Measurements from ENCODE around the gene ATXN1.

DNA sequence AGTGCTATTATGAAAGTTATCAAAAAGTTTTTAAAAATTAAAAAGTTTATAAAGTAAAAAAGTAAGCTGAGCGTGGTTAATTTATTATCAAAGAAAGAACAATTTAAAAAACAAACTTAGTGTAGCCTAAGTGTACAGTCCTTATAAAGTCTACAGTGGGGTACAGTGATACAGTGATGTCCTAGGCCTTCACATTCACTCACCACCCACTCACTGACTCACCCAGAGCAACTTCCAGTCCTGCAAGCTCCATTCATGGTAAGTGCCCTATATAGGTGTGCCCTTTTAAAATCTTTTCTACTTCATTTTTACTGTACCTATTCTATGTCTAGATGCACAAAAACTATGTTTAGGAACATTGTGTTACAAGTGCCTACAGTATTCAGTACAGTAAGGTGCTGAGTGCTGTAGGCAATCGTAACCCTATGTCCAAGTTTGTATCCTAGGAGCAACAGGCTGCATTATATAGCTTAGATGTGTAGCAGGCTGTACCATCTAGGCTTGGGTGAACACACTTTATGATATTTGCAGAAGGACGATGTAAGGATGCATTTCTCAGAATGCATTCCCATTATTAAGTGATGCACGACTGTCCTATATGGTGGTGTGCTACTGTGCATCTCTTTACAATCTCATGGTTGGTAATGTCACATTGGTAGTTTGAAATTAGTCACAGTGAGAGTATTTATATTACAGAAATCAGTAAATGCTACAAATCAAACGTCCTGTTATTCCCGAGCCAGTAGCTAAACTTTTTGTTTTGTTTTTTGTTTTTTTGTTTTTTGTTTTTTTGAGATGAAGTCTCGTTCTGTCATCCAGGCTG, 364.6 kb downstream of the ATXN1 start:
- TF ChIP-seq, protein P1, sequence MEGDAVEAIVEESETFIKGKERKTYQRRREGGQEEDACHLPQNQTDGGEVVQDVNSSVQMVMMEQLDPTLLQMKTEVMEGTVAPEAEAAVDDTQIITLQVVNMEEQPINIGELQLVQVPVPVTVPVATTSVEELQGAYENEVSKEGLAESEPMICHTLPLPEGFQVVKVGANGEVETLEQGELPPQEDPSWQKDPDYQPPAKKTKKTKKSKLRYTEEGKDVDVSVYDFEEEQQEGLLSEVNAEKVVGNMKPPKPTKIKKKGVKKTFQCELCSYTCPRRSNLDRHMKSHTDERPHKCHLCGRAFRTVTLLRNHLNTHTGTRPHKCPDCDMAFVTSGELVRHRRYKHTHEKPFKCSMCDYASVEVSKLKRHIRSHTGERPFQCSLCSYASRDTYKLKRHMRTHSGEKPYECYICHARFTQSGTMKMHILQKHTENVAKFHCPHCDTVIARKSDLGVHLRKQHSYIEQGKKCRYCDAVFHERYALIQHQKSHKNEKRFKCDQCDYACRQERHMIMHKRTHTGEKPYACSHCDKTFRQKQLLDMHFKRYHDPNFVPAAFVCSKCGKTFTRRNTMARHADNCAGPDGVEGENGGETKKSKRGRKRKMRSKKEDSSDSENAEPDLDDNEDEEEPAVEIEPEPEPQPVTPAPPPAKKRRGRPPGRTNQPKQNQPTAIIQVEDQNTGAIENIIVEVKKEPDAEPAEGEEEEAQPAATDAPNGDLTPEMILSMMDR (IDR thresholded peaks at IDR 0.05; ENCODE audit: insufficient read depth, low read length): no peak
- no peak for TF ChIP-seq POLR2AphosphoS5 (IDR thresholded peaks at IDR 0.05; ENCODE audit: low read depth)
- TF ChIP-seq SPI1 (IDR thresholded peaks at IDR 0.05; ENCODE audit: borderline replicate concordance, low read depth): no peak
- no peak for TF ChIP-seq GABPA (IDR thresholded peaks at IDR 0.05; ENCODE audit: low read depth)

Data from HL-60 (cell line).